Stimulated activated CD8-positive, alpha-beta memory T cell treated with anti-CD3 and anti-CD28 coated beads, Interleukin-15, amount 100 ng/mL, for 24 hours (primary cell): Measurements from ENCODE around the gene RTL1.

ENCODE experiments used
- DNase-seq: peaks from one replicate; pipeline ENCODE4 v3.0.0-alpha.2; 2020; ENCODE audit warnings: low read depth

RTL1 gene

GRCh38 chr14:100898935-100899883 is 4.3 kb downstream of the RTL1 start:
- no peak for DNase-seq

GRCh38 chr14:100898465-100898864 is 5.1 kb downstream of the RTL1 start:
- no peak for DNase-seq

DNA sequence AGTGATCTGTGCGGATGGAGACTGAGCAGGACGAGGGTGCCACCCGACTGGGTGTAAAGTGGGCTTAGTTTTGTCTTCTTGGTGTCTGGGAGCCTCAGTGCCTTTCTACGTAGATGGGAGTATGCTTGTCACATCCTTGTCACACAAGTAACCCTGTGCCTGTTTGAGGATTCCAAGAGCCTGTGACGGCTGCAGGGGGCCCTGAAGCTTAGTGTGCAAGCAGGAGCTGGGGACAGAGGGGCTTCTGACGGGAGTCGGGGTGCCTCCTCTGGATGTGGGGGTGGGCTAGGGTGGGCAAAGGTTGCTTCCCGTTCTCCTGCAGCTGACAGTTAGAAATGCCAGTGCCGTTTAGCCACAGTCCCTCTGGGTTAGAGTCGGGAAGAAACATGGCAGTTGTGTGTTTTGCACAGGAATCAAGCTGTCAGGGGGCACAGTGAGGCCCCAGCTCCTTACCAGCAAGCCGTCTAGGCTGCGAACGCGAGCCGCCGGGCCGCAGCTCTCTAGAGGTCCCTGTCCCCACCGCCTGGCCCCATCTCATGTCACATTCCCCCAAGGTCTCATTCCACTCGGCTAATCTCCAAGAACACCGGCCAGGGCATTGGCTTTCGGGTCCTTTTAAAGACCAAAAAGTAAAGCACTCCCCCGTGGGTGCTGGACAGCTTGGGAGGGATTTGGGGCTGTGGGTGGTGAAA is 7.0 kb downstream of the RTL1 start:
- DNase-seq = no peak

DNA sequence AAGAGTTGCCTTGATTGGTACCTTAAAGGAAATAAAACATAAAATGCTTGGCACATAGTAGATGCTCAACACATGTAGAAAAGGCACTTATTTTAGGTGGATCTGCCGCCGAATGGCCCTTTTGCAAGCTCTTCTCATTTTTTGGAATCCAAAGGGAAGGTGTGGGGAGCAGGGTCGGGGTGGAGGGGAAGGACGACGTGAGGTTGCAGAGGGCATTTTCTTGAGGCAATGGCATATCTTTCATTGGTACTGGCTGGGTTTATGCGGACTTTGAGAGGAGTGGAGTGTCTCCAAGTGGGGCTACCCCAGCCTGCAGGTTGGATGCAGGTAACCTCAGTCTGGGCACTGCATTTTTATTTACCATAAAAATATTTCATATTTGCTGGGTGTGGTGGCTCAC is 8.1 kb downstream of the RTL1 start:
- DNase-seq = no peak

DNA sequence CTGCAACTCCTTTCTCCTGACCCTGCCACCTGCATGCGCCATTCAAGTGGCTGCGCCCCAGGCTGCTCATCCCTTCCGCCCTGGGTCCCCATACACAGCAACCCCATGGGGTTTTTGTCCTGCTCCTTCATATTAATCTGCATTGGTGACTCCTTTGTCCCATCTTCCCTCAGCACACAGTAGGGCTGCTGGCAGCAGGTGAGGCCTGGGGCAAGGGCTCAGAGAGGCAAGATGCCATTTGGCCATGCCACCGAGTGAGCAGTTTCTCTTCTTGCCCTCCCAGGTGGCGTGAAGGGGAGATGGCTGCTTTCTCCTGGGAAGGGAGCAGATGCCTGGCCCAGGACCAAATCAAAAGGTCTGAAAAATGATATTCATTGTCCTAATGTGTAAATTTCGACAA is 9.1 kb downstream of the RTL1 start:
- DNase-seq = no peak

DNA sequence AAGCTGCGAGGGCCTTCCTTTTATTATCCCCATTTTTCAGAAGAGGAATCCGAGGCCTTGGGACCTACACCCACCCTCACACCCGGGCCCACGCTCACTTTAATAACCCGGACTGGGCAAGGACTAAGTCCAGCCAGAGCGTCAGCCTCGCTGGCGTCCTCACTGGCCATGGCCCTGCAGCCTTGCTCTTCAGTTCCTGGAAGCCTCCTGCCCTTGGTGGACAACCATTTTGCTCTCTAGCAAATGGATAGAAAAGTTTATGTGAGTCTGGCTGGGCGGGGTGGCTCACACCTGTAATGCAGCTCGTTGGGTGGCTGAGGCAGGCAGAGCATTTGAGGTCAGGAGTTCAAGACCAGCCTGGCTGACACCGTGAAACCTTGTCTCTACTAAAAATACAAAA is 9.8 kb downstream of the RTL1 start:
- no peak for DNase-seq

DNA sequence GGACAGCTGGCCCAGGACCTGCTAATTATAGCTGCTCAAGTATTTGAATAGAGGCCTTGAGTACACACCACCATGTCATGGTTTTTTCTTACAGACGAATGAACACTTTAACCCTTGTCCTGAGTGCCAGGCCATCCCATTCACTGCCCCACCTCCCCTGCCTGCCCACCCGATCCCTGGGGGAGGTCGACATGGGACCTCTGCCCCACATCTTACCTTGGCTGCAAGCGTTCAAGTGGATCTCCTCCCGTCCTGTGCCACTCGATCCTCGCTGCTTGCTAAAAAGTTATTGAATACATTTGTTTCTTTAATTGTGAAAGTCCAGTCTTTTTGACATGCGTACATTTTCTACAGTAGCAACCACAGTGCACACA is 10.3 kb downstream of the RTL1 start:
- DNase-seq = no peak

DNA sequence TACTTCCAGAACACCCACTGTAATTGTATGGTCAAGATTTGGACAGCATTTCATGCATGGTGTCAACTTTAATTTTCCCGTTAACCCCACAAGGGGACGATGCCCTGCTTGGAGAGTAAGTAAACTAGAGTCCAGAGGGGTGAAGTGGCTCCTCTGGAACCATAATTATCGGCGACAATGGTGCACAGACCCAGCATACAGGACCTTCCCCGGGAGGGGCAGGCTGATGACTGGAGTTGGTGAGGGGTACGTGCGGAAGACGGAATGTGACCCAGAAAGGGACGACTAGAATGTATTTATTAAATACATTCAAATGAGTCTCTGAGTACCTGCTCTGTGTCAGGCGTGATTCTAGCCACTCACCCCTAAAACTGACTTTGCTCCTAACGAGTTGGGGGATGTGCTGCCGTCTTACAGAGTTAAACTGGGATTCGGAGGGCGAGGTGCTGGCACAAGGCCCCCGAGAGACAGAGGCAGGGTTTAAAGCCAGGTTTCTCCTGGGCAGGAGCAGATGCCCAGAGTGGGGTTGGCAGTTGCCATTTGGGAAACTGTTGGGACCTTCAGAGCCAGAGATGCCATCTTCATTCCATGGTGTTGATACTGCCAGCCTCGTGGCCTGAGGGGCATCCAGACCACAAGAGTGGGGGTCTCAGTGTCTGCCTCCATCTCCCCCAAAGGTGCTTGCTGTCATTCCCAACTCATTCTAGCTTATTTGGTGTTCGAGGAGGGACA is 10.9 kb downstream of the RTL1 start:
- no peak for DNase-seq

- DNase-seq = no peak
Observed at GRCh38 chr14:100891501-100892445, 11.7 kb downstream of the RTL1 start.

DNA sequence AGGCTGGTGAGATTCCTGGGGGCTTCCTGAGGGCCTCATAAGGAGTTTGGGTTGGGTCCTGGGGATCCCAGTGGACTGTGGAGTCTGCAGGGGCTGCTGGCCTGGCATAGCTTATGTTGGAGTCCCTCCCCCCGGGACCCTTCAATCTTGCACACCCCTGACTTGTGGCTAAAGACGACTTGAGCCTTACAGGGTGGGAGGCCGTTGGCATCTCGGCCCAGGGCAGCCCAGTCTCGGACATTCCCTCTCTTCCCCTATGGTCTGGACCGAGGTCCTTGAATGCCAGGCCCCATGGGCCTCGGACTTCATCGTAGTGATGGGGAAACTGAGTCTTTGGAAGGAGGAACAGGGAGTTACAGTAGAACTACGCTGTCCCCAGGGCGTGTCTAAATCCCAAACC is 12.5 kb downstream of the RTL1 start:
- DNase-seq = no peak

- no peak for DNase-seq
Observed at GRCh38 chr14:100890061-100890850, 13.3 kb downstream of the RTL1 start.

GRCh38 chr14:100889641-100890040 is 13.9 kb downstream of the RTL1 start:
- no peak for DNase-seq

DNA sequence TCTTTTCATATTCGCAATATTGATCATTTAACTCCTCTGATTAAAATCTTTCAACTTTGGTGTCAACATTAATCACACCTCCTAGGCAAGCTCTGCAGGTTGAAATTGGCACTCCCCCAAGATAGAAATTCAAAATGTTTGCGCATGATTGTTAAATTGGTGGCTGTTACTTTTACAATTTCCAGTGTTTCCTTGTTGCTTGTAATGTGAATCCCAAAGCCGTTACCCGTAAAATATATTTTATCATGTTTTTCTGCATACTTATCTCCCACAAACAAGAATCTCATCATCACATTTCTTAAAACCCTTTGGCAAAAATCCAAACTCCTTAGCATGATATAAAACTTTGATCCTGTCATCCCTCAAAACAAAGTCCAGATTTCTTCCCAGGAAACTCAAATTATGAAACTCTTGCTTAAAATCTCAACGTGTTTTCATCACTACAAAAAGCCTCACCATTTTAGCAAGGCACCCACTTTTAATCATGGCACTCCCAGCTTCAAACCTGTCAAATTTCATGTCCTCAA is 14.7 kb downstream of the RTL1 start:
- no peak for DNase-seq

- DNase-seq = no peak
Observed at GRCh38 chr14:100887728-100888335, 15.7 kb downstream of the RTL1 start.

DNA sequence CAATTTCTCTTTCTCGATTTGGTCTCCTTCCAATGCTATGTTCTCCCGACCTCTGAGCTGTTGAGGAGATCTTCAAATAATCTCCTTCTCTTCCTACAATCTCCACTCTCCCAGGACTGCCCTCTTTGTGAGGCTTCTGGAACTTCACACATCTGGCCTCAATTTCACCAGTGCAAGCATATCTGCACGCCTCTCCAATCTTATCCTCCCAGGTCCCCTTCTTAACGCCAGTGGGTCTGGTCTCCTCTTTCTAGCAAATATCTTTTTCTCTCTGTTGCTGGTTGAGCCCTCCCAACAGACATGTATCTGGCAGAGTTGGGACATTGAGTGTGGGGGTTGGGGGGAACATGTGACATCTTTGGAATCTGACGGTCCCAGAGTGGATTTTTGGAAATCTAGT is 17.9 kb downstream of the RTL1 start:
- no peak for DNase-seq

DNA sequence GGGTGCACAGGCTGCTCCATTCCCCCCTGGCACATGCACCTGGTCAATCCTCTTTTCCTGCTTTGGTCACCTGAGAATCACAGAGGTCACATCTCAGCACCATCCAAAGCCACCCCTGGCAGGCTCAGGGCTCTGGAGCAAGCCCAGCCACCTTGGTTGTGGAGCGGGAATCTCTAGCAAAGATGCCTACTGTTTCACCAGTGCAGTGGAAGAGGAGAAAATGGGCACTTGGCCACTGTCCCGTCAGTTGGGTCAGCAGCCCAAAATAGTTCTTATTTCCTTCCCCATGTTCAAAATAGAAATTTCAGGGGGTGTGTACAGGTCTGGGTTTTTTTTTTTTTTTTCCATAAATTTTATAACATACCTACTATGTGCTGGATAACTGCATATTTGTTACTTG is 18.3 kb downstream of the RTL1 start:
- DNase-seq = no peak

DNA sequence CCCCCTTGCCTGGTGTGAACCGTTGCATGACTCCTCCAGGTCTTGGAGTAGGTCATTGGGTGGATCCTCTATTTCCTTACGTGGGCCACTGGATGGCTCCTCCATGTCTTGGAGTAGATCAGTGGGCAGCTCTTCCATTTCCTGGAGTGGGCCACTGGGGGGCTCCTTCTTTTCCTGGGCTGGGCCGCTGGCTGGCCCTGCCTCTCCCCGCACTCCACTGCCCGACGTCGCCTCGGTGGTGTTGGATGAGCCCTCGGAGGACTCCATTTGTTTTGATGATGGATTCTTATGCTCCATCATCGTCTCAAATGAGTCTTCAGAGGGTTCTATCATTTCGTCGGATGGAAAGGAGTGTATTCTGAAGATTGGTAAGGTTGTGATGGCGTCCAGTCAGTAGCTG is 19.1 kb downstream of the RTL1 start:
- DNase-seq = no peak

DNA sequence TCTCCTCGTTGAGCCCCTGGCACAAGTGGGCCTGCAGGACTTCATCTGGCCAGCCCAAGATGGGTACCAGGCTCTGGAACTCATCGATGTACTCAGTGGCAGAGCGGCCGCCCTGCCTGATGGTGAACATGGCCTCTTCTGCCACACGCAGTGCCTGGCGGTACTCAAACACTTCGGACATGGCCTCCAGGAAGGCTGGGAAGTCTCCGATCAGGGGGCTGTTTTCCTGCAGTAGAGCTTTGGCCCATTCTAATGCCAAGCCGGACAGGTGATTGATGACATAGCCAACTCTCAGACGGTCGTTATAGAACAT is 19.8 kb downstream of the RTL1 start:
- no peak for DNase-seq

DNA sequence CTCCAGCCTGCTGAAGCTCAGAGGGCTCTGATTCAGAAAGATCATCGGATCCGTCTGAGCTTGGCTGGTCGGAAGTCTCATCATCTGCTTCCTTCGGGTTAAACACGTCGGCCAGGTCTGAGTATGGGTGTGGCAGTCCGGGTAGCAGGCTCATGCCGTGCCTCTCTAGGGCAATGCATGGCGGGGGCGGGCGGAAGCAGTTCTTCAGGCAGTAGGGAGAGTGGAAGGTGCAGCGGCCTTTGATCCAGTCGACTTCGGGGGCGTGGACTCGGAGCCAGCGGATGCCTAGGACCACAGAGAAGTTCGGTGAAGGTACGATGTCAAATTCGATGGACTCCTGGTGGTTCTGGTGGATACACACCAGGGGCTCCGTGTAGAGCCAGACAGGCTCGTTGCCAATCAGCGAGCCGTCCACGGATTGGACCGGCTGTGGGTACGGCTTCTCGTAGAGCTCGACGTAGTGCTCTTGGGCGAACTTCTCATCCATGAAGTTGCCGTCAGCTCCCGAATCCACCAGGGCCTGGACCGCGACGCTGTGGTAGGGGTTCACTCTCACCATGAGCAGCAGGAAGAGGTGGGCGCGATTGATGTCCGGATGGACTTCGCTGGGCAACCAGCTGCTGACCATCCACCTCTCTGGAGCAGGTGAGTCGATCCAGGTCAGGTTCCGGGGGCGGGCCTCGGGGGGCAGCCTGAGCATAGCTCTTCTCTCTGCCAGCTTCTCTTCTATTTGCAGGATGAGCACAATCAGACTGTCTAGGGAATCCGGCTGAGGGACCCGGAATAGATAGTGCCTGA is 20.3 kb downstream of the RTL1 start:
- DNase-seq = no peak
